Smooth muscle cell of bladder (primary cell): ENCODE results near the gene DAND5. TPM values are rescaled to one million over a fixed set of nuclear protein-coding genes. Genes with fewer than 3 reads are reported as not detected.

Experiments
- total RNA-seq: library from RNA; depleted of rRNA; stranded (reverse); fragments of >200 nt; gene quantifications from 2 replicates; pipeline ENCODE4 v1.2.3, GENCODE V29; 2014

The DAND5 gene
- total RNA-seq = not detected in 2 replicates

GRCh38 chr19:12969292-12969988, at the start of gene DAND5:
Gene DAND5, plus strand, starts transcription at chr19:12969576. Its CDS starts 85 bp downstream, at chr19:12969661.

GRCh38 chr19:12933287-12934072, 35.9 kb upstream of the DAND5 start, which contains the start of gene FARSA:
Gene FARSA, minus strand, starts transcription at chr19:12933711. Its CDS starts 15 bp downstream, at chr19:12933696.

GRCh38 chr19:12937927-12938778, 31.2 kb upstream of the DAND5 start, which contains the start of gene CALR:
Gene CALR, plus strand, starts transcription at chr19:12938609. Its CDS starts 71 bp downstream, at chr19:12938680.

DNA sequence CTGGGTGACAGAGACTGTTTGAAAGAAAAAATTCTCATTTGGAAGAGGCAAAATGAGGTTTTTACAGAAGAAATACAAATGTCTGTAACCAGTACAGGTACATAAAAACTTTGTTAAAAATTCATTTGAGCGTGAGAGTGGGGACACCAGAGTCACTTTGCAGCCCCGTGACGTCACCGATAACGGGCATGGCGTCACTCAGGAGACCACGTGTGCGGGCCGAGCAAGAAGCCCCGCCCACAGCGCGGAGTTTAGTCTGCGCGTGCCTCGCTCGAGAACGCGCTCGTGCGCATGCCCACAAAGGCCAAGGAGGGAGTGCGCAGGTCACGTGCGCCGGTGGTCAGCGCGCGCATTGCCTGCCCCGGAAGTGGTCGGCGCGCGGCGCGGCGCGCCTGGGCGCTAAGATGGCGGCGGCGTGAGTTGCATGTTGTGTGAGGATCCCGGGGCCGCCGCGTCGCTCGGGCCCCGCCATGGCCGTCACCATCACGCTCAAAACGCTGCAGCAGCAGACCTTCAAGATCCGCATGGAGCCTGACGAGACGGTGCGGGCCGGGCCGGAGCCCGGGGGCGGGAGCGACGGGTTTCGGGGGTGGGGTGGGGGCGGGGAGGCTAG, 23.8 kb upstream of the DAND5 start, which contains the start of gene RAD23A:
Gene RAD23A, plus strand, starts transcription at position 384 of the 613 bp plus-strand sequence. Its CDS starts 87 bp downstream, at position 471.

DNA sequence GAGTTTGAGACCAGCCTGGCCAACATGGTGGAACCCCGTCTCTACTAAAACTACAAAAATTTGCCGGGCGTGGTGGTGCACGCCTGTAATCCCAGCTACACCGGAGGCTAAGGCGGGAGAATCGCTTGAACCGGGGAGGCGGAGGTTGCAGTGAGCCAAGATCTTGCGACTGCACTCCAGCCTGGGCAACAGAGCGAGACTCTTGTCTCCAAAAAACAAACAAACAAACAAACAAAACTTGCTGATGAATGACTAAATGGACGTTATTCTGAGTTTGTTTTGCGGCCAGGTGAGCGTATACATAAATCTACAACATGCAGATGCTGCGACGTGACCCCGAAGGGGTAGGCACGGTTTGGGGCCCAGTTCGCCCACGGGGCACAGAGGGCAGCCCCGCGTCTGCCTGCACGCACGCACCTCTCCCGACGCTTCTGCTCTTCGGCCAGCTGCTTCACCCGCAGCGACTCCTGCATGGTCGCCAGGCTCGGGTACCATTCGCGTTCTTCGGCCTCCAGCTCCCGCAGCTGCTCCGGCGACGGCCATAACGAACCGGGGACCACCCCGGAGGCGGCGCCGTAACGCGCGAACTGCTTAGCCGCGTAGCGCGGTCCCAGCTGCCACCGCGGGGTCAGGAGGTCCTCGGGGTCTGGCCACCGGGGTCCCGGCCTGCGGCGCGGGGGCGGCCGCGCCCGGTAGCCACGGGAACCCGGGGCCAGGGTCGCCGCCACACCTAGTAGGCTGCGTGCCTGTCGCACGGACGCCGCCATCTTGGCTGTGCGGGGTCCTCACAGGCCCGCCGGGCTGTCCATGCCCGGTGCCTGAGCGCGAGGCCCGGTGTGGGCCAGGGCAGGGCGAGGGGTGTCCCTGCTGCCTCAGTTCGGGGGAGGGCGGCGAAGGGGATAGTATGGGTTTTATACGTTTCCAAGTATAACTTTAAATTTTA, 12.7 kb upstream of the DAND5 start, which contains the start of gene GADD45GIP1:
Gene GADD45GIP1, minus strand, starts transcription at position 778 of the 943 bp plus-strand sequence. Its CDS starts 11 bp downstream, at position 767.

GRCh38 chr19:12994701-12995595, 25.6 kb downstream of the DAND5 start, which contains the start of gene NFIX:
Gene NFIX, plus strand, starts transcription at chr19:12995475. Its CDS starts 363 bp downstream, at chr19:12995838.

Other genes starting within 250 kb of the DAND5 start
- gene TNPO2, start 245.6 kb upstream of the DAND5 start, total RNA-seq = 19.8 and 27.3 TPM in 2 replicates
- 140 and 192 TPM in 2 replicates for gene TRIR, start 234.9 kb upstream of the DAND5 start, total RNA-seq
- 101 and 118 TPM in 2 replicates for gene GET3, start 232.1 kb upstream of the DAND5 start, total RNA-seq
- not detected in 2 replicates for gene BEST2, start 217.8 kb upstream of the DAND5 start, total RNA-seq
- gene HOOK2, start 194.0 kb upstream of the DAND5 start, total RNA-seq = 15.8 and 21.2 TPM in 2 replicates
- 61.4 and 83.8 TPM in 2 replicates for gene JUNB, start 178.1 kb upstream of the DAND5 start, total RNA-seq
- gene PRDX2, start 167.8 kb upstream of the DAND5 start, total RNA-seq = 244 and 259 TPM in 2 replicates
- 0.46 TPM in 1 of 2 replicates, not detected in the other for gene THSD8, start 167.5 kb upstream of the DAND5 start, total RNA-seq
- 6.5 and 7.3 TPM in 2 replicates for gene RNASEH2A, start 163.0 kb upstream of the DAND5 start, total RNA-seq
- not detected in 2 replicates for gene RTBDN, start 135.0 kb upstream of the DAND5 start, total RNA-seq
- 0.18 and 0.28 TPM in 2 replicates for gene MAST1, start 131.1 kb upstream of the DAND5 start, total RNA-seq
- gene DNASE2, start 88.1 kb upstream of the DAND5 start, total RNA-seq = 30.4 and 35.7 TPM in 2 replicates
- gene KLF1, start 82.4 kb upstream of the DAND5 start, total RNA-seq = 0.09 TPM in 1 of 2 replicates, not detected in the other
- 15.4 and 17.2 TPM in 2 replicates for gene GCDH, start 78.4 kb upstream of the DAND5 start, total RNA-seq
- gene SYCE2, start 50.3 kb upstream of the DAND5 start, total RNA-seq = 0.14 TPM in 1 of 2 replicates, not detected in the other
- gene FARSA, start 35.9 kb upstream of the DAND5 start, total RNA-seq = 42.1 and 52.3 TPM in 2 replicates
- 2,199 and 2,490 TPM in 2 replicates for gene CALR, start 31.0 kb upstream of the DAND5 start, total RNA-seq
- gene RAD23A, start 23.7 kb upstream of the DAND5 start, total RNA-seq = 43.9 and 64.8 TPM in 2 replicates
- gene GADD45GIP1, start 12.4 kb upstream of the DAND5 start, total RNA-seq = 25.8 and 30.0 TPM in 2 replicates
- gene NFIX, start 25.9 kb downstream of the DAND5 start, total RNA-seq = 36.8 and 44.9 TPM in 2 replicates
- 1.2 and 1.4 TPM in 2 replicates for gene LYL1, start 133.3 kb downstream of the DAND5 start, total RNA-seq
- gene TRMT1, start 147.2 kb downstream of the DAND5 start, total RNA-seq = 21.9 and 28.4 TPM in 2 replicates
- gene NACC1, start 148.7 kb downstream of the DAND5 start, total RNA-seq = 27.7 and 38.6 TPM in 2 replicates
- 67.1 and 81.0 TPM in 2 replicates for gene STX10, start 180.8 kb downstream of the DAND5 start, total RNA-seq
- 6.5 and 11.2 TPM in 2 replicates for gene IER2, start 180.8 kb downstream of the DAND5 start, total RNA-seq